ACC112 (cell line): ENCODE measurements around the gene PLCB3.

Source experiments
- H2AFZ ChIP-seq: fragments of 200-600 bp; sonication (generic); one replicate; pipeline ENCODE4 v1.6.0; 2017; ENCODE audit warnings: antibody characterized with exemption, low read length; ENCODE audit not compliant: unreplicated experiment
- H3K27ac ChIP-seq: fragments of 200-600 bp; sonication (generic); 2 replicates; pipeline ENCODE4 v1.5.1; 2014; ENCODE audit warnings: low read depth, mild to moderate bottlenecking, antibody characterized with exemption, low read length, moderate library complexity
- H3K27me3 ChIP-seq: fragments of 200-600 bp; sonication (generic); 2 replicates; pipeline ENCODE4 v1.6.1; 2014; ENCODE audit warnings: mild to moderate bottlenecking, antibody characterized with exemption, low read length, moderate library complexity, mixed read lengths; ENCODE audit not compliant: insufficient read depth
- H3K36me3 ChIP-seq: fragments of 200-600 bp; sonication (generic); 2 replicates; pipeline ENCODE4 v1.6.1; 2016; ENCODE audit warnings: mild to moderate bottlenecking, antibody characterized with exemption, low read length, moderate library complexity, mixed read lengths; ENCODE audit not compliant: insufficient read depth
- H3K4me1 ChIP-seq: fragments of 200-600 bp; sonication (generic); one replicate; pipeline ENCODE4 v1.6.1; 2016; ENCODE audit warnings: low read length, mixed read lengths; ENCODE audit not compliant: insufficient read depth, unreplicated experiment, control insufficient read depth
- H3K4me3 ChIP-seq: fragments of 200-600 bp; sonication (generic); 2 replicates; pipeline ENCODE4 v1.5.1; 2014; ENCODE audit warnings: mild to moderate bottlenecking, low read depth, low read length
- H3K79me2 ChIP-seq: fragments of 200-600 bp; sonication (generic); one replicate; pipeline ENCODE4 v1.6.0; 2016; ENCODE audit warnings: low read length; ENCODE audit not compliant: control insufficient read depth, unreplicated experiment, insufficient read depth

PLCB3 gene

DNA sequence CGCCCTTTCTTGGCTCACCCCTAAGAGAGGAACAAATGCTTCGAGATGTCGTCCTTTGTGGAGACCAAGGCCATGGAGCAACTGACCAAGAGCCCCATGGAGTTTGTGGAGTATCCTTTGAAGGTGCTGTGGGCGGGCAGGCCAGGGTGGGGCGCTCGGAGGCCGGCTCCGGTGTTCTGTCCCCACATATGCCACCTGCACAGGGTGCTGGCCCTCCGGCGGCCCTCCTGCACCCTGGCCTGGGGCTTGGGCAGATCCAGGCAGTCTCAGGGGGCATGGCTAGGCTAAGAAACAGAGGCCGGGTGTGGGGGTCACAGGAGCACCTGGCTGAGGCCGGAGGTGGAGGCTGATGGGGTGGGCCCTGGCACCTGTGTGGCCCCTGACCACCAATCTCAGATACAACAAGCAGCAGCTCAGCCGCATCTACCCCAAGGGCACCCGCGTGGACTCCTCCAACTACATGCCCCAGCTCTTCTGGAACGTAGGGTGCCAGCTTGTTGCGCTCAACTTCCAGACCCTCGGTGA lies 10.3 kb downstream of the PLCB3 start:
- Histone ChIP-seq H3K4me3 (no peak overlapping the region), H3K27ac (no peak overlapping the region), H3K36me3 (peaks cover 19% of the 10 kb centered on the region), H2AFZ (no peak overlapping the region), H3K79me2 (no peaks in the 10 kb centered on the region), H3K4me1 (peaks cover 12% of the 10 kb centered on the region), H3K27me3 (no peaks in the 10 kb centered on the region)

- Histone ChIP-seq H2AFZ (no peak overlapping the region), H3K36me3 (peaks cover 18% of the 10 kb centered on the region), H3K79me2 (no peaks in the 10 kb centered on the region), H3K4me1 (peaks cover 12% of the 10 kb centered on the region), H3K4me3 (no peak overlapping the region), H3K27me3 (no peaks in the 10 kb centered on the region), H3K27ac (no peak overlapping the region)
Observed at GRCh38 chr11:64262271-64263002, 11.1 kb downstream of the PLCB3 start.

- H3K27ac ChIP-seq, result no peak overlapping the region
- no peak overlapping the region for H2AFZ ChIP-seq
- peaks cover 18% of the 10 kb centered on the region for H3K36me3 ChIP-seq
- no peaks in the 10 kb centered on the region for H3K27me3 ChIP-seq
- no peak overlapping the region for H3K4me3 ChIP-seq
- H3K4me1 ChIP-seq, result peaks cover 19% of the 10 kb centered on the region
- no peaks in the 10 kb centered on the region for H3K79me2 ChIP-seq
Observed at GRCh38 chr11:64263021-64263946, 12.0 kb downstream of the PLCB3 start.

GRCh38 chr11:64263947-64264317 lies 12.6 kb downstream of the PLCB3 start:
- no peaks in the 10 kb centered on the region for H3K27me3 ChIP-seq
- no peak overlapping the region for H2AFZ ChIP-seq
- no peak overlapping the region for H3K4me3 ChIP-seq
- peaks cover 26% of the 10 kb centered on the region for H3K4me1 ChIP-seq
- H3K79me2 ChIP-seq, result no peaks in the 10 kb centered on the region
- H3K36me3 ChIP-seq, result peaks cover 18% of the 10 kb centered on the region
- no peak overlapping the region for H3K27ac ChIP-seq

DNA sequence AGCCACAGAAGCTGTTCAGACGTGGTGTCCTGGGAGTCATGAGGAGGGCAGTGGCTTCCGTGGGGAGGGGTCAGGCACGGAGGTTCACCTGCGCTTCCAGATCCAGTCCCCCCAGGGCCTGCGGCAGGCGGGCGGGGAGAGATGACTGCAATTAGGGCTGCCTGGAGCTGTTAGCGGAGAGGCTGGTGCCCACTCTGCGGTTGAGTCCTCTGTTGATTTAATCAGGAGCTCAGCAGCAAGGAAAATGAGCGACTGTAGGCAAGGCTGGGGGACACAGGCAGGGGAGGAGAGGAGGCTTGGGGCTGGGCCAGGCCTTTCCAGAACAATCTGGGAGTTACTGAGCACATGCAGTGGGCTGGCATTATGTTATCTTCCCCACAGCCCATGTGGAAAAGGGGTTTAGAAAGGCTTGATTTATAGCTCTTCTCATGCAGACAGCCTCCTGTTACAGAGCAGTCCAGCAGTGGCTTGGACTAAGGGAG lies 13.1 kb downstream of the PLCB3 start:
- H3K27me3 ChIP-seq, result no peaks in the 10 kb centered on the region
- no peak overlapping the region for H3K27ac ChIP-seq
- H3K36me3 ChIP-seq, result peaks cover 16% of the 10 kb centered on the region
- H3K4me3 ChIP-seq, result no peak overlapping the region
- no peak overlapping the region for H2AFZ ChIP-seq
- H3K79me2 ChIP-seq, result no peaks in the 10 kb centered on the region
- H3K4me1 ChIP-seq, result peaks cover 29% of the 10 kb centered on the region

GRCh38 chr11:64265176-64266160 lies 14.1 kb downstream of the PLCB3 start:
- peaks cover 8% of the 10 kb centered on the region; the same call in 1 of the 2 replicates for H3K36me3 ChIP-seq

GRCh38 chr11:64266339-64266738 lies 15.0 kb downstream of the PLCB3 start:
- H3K27ac ChIP-seq, result no peak overlapping the region

More at GRCh38 chr11:64265176-64266160, 14.1 kb downstream of the PLCB3 start:
- no peak overlapping the region for H3K27ac ChIP-seq
- H2AFZ ChIP-seq, result no peak overlapping the region
- H3K79me2 ChIP-seq, result no peaks in the 10 kb centered on the region
- no peaks in the 10 kb centered on the region for H3K27me3 ChIP-seq
- peaks cover 29% of the 10 kb centered on the region for H3K4me1 ChIP-seq
- H3K4me3 ChIP-seq, result no peak overlapping the region

GRCh38 chr11:64267207-64267945 lies 16.0 kb downstream of the PLCB3 start:
- Histone ChIP-seq H3K36me3 (no peaks in the 10 kb centered on the region; the same call in 1 of the 2 replicates), H2AFZ (no peak overlapping the region), H3K4me1 (peaks cover 33% of the 10 kb centered on the region), H3K79me2 (peaks cover 4% of the 10 kb centered on the region), H3K4me3 (no peak overlapping the region), H3K27me3 (no peaks in the 10 kb centered on the region), H3K27ac (no peak overlapping the region)

More at GRCh38 chr11:64266339-64266738, 15.0 kb downstream of the PLCB3 start:
- H2AFZ ChIP-seq, result no peak overlapping the region
- peaks cover 29% of the 10 kb centered on the region for H3K4me1 ChIP-seq
- H3K79me2 ChIP-seq, result no peaks in the 10 kb centered on the region
- H3K36me3 ChIP-seq, result peaks cover 8% of the 10 kb centered on the region; the same call in 1 of the 2 replicates
- H3K4me3 ChIP-seq, result no peak overlapping the region
- H3K27me3 ChIP-seq, result no peaks in the 10 kb centered on the region

DNA sequence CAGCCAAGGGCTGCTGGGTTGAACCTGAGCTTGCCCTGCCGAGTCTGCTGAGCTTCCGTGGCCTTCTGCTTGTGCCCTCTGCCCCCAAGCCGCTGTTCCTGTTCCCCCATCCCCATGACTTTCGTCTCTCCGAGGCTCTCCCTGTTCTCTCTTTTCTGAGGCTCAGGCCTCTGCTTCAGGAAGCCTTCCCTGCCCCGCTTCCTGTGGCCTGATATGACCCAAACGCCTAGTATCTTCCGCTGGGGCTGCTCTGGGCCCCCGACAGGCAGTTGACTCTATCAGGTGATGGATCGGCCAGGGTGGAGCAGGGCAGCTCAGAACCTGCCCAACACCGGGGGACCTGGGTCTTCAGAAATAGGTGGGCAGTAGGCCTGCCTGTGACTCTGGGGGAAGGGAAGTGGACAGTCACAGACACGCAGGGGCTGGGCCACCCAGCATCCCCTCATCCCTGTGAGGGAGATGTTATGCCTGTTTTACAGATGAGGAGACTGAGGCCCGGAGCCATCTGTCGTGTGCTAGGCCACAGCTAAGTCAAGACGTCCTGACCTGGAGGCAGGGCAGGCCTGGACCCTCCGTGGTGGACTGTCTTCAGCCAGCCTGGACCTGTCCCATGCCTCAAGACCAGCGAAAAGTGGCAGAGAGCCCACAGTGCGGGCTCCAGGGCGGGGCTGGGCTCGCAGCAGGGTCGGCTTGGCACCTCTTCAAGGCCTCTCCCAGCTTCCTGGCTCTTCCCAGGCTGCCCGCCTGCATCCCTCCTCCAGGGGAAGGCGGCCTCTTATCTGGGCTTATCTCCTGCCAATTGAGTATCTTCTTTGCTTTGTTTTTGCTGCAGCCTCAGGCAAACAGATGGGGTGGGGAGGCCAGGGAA lies 16.9 kb downstream of the PLCB3 start:
- no peak overlapping the region for H2AFZ ChIP-seq
- peaks cover 26% of the 10 kb centered on the region for H3K4me1 ChIP-seq
- peak overlapping the region; percentile 91 for H3K27ac ChIP-seq
- H3K36me3 ChIP-seq, result no peaks in the 10 kb centered on the region
- H3K4me3 ChIP-seq, result peak overlapping the region; percentile 86
- peaks cover 6% of the 10 kb centered on the region for H3K79me2 ChIP-seq
- H3K27me3 ChIP-seq, result no peaks in the 10 kb centered on the region
